GM12878 (cell line): ENCODE results near the gene MGLL. TPM values are rescaled to one million over a fixed set of nuclear protein-coding genes. Genes with fewer than 3 reads are reported as not detected.
A peak's percentile ranks its signal among the peaks of the same experiment; 100 is the strongest.

Experiments used
- CEBPB ChIP-seq, 2 experiments: fragments of 150-350 bp in 1 of 2; IDR thresholded peaks; 2 replicates each; pipeline ENCODE4 v1.6.1; 2012 to 2014; ENCODE audit warnings: low read depth in 2 of 2, low read length in 2 of 2, borderline replicate concordance in 1 of 2, inconsistent platforms in 1 of 2
- CREB1 ChIP-seq: IDR thresholded peaks from 2 replicates; pipeline ENCODE4 v1.6.1; 2012; ENCODE audit warnings: low read depth, mild to moderate bottlenecking, inconsistent platforms
- DPF2 ChIP-seq: fragments of 450-650 bp; IDR thresholded peaks from 2 replicates; pipeline ENCODE4 v1.6.1; 2017; ENCODE audit warnings: mild to moderate bottlenecking
- EGR1 ChIP-seq, 2 experiments: IDR thresholded peaks; 1 replicate in 1 of 2; 2 replicates in 1 of 2; pipeline ENCODE4 v1.6.1; 2011 to 2012; ENCODE audit warnings: low read depth in 2 of 2, low read length in 2 of 2, borderline replicate concordance in 1 of 2, mild to moderate bottlenecking in 1 of 2, moderate library complexity in 1 of 2
- FOXK2 ChIP-seq: fragments of 450-650 bp; IDR thresholded peaks from 2 replicates; pipeline ENCODE4 v1.6.1; 2017; ENCODE audit warnings: mild to moderate bottlenecking, moderate library complexity
- GABPA ChIP-seq: IDR thresholded peaks from 2 replicates; pipeline ENCODE4 v1.6.1; 2014; ENCODE audit warnings: antibody characterized with exemption, low read depth, mild to moderate bottlenecking, inconsistent platforms
- GATAD2B ChIP-seq: fragments of 450-650 bp; conservative IDR thresholded peaks from 2 replicates; pipeline ENCODE4 v1.6.1; 2017; ENCODE audit warnings: low read depth, mild to moderate bottlenecking, moderate library complexity
- HDAC6 ChIP-seq: fragments of 200-600 bp; sonication (generic); IDR thresholded peaks from one replicate; pipeline ENCODE4 v1.8.0; 2017; ENCODE audit warnings: antibody characterized with exemption; ENCODE audit not compliant: unreplicated experiment
- MAX ChIP-seq: IDR thresholded peaks from 2 replicates; pipeline ENCODE4 v1.6.1; 2012; ENCODE audit warnings: low read depth, low read length, improper control_type of control experiment
- NR2F1 ChIP-seq: fragments of 450-650 bp; conservative IDR thresholded peaks from 2 replicates; pipeline ENCODE4 v1.6.1; 2017; ENCODE audit warnings: mild to moderate bottlenecking
- PML ChIP-seq: IDR thresholded peaks from 2 replicates; pipeline ENCODE4 v1.6.1; 2012; ENCODE audit warnings: low read length, inconsistent platforms
- RB1 ChIP-seq: fragments of 450-650 bp; formaldehyde crosslinking; IDR thresholded peaks from 2 replicates; pipeline ENCODE4 v1.6.1; 2017; ENCODE audit warnings: mild to moderate bottlenecking, borderline replicate concordance
- SRF ChIP-seq, 2 experiments: IDR thresholded peaks; 2 replicates each; pipeline ENCODE4 v1.6.1; 2011; ENCODE audit warnings: low read depth in 2 of 2, low read length in 2 of 2, mild to moderate bottlenecking in 1 of 2, moderate library complexity in 1 of 2
- SUPT20H ChIP-seq: IDR thresholded peaks from 2 replicates; pipeline ENCODE4 v1.6.1; 2011; ENCODE audit warnings: low read depth, mild to moderate bottlenecking, low read length, moderate library complexity, borderline replicate concordance; ENCODE audit not compliant: control insufficient read depth
- TCF3 ChIP-seq: IDR thresholded peaks from 2 replicates; pipeline ENCODE4 v1.6.1; 2012; ENCODE audit warnings: low read depth, mild to moderate bottlenecking, low read length, borderline replicate concordance; ENCODE audit not compliant: insufficient read depth
- ZBTB40 ChIP-seq: fragments of 450-650 bp; IDR thresholded peaks from 2 replicates; pipeline ENCODE4 v1.6.1; 2016; ENCODE audit warnings: mild to moderate bottlenecking, moderate library complexity, borderline replicate concordance
- ZNF207 ChIP-seq: fragments of 450-650 bp; IDR thresholded peaks from 2 replicates; pipeline ENCODE4 v1.6.1; 2014; ENCODE audit warnings: antibody characterized with exemption, mild to moderate bottlenecking, borderline replicate concordance
- ZNF384 ChIP-seq: IDR thresholded peaks from 2 replicates; pipeline ENCODE4 v1.6.1; 2012; ENCODE audit warnings: low read depth, mild to moderate bottlenecking, low read length, improper control_type of control experiment, borderline replicate concordance
- polyA plus RNA-seq, 11 experiments: library from polyadenylated mRNA; depleted of rRNA in 4 of 11; unstranded in 6 of 11; stranded (reverse) in 5 of 11; fragments of >200 nt; fragmentation: Nextera tagmentation in 4 of 11; fragmentation: Illumina TruSeq in 1 of 11; extraction: Ambion mirVana in 4 of 11; extraction: Trizol in 1 of 11; gene quantifications; 1 replicate in 1 of 11; 2 replicates in 10 of 11; pipeline versions ENCODE4 v1.2.1 to v1.2.3, GENCODE V29; 2011 to 2016; ENCODE audit warnings: inconsistent platforms in 2 of 11, missing spikeins in 2 of 11, low read depth in 1 of 11
- total RNA-seq, 4 experiments: library from RNA; depleted of rRNA in 3 of 4; stranded (reverse); fragments of >200 nt in 3 of 4; fragmentation: Illumina TruSeq in 1 of 4; extraction: Trizol in 1 of 4; gene quantifications; 2 replicates each; pipeline versions ENCODE4 v1.2.1 to v1.2.3, GENCODE V29; 2013 to 2021
- TF ChIP-seq, protein P1 (sequence below): fragments of 450-650 bp; IDR thresholded peaks from 2 replicates; pipeline ENCODE4 v1.6.1; 2016; ENCODE audit warnings: mild to moderate bottlenecking
- TF ChIP-seq, protein P2 (sequence below): fragments of 450-650 bp; IDR thresholded peaks from 2 replicates; pipeline ENCODE4 v1.6.1; 2017; ENCODE audit warnings: mild to moderate bottlenecking, moderate library complexity

Gene MGLL
- total and polyA plus RNA-seq, 10 of the 15 experiments (the other 5 are each of a cell fraction or from before 2014, with no cell fraction given) = 44.9 to 177 (median 72.9) TPM

GRCh38 chr3:127672429-127673190 lies 149.7 kb downstream of the MGLL start, which contains the start of gene ABTB1 (continued):
- TF ChIP-seq ZBTB40 = no peak
- TF ChIP-seq DPF2 = peak; percentile 19; the same call in 1 of the 2 replicates
- peak; percentile 67 for TF ChIP-seq NR2F1
- TF ChIP-seq EGR1 (IDR thresholded peaks at IDR 0.05; ENCODE audit: borderline replicate concordance in 1 of 2, low read depth in 2 of 2, low read length in 2 of 2) = peak in 1 of 2 experiments; percentile 65; a peak in 1 of 3 replicates
- no peak for TF ChIP-seq GABPA
- 0 out of 2 replicates have a peak, but pooled peaks have one; percentile 28 for TF ChIP-seq ZNF207
- peak; percentile 18; the same call in 1 of the 2 replicates for TF ChIP-seq TCF3
- TF ChIP-seq GATAD2B = peak; percentile 47
- TF ChIP-seq SRF (IDR thresholded peaks at IDR 0.05; ENCODE audit: low read depth in 2 of 2, low read length in 2 of 2) = no peak
- TF ChIP-seq PML = peak; percentile 82; the same call in 1 of the 2 replicates
- TF ChIP-seq, protein P1, sequence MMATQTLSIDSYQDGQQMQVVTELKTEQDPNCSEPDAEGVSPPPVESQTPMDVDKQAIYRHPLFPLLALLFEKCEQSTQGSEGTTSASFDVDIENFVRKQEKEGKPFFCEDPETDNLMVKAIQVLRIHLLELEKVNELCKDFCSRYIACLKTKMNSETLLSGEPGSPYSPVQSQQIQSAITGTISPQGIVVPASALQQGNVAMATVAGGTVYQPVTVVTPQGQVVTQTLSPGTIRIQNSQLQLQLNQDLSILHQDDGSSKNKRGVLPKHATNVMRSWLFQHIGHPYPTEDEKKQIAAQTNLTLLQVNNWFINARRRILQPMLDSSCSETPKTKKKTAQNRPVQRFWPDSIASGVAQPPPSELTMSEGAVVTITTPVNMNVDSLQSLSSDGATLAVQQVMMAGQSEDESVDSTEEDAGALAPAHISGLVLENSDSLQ = no peak
- TF ChIP-seq, protein P2, sequence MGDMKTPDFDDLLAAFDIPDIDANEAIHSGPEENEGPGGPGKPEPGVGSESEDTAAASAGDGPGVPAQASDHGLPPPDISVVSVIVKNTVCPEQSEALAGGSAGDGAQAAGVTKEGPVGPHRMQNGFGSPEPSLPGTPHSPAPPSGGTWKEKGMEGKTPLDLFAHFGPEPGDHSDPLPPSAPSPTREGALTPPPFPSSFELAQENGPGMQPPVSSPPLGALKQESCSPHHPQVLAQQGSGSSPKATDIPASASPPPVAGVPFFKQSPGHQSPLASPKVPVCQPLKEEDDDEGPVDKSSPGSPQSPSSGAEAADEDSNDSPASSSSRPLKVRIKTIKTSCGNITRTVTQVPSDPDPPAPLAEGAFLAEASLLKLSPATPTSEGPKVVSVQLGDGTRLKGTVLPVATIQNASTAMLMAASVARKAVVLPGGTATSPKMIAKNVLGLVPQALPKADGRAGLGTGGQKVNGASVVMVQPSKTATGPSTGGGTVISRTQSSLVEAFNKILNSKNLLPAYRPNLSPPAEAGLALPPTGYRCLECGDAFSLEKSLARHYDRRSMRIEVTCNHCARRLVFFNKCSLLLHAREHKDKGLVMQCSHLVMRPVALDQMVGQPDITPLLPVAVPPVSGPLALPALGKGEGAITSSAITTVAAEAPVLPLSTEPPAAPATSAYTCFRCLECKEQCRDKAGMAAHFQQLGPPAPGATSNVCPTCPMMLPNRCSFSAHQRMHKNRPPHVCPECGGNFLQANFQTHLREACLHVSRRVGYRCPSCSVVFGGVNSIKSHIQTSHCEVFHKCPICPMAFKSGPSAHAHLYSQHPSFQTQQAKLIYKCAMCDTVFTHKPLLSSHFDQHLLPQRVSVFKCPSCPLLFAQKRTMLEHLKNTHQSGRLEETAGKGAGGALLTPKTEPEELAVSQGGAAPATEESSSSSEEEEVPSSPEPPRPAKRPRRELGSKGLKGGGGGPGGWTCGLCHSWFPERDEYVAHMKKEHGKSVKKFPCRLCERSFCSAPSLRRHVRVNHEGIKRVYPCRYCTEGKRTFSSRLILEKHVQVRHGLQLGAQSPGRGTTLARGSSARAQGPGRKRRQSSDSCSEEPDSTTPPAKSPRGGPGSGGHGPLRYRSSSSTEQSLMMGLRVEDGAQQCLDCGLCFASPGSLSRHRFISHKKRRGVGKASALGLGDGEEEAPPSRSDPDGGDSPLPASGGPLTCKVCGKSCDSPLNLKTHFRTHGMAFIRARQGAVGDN = peak; percentile 22
- peak; percentile 54 for TF ChIP-seq MAX
- no peak for TF ChIP-seq HDAC6
- no peak for TF ChIP-seq CEBPB (IDR thresholded peaks at IDR 0.05; ENCODE audit: borderline replicate concordance in 1 of 2, low read depth in 2 of 2, low read length in 2 of 2)
- no peak for TF ChIP-seq SUPT20H
- TF ChIP-seq RB1 = peak; percentile 29; the same call in 1 of the 2 replicates
- 0 out of 2 replicates have a peak, but pooled peaks have one; percentile 44 for TF ChIP-seq CREB1
- TF ChIP-seq FOXK2 = peak; percentile 76
- no peak for TF ChIP-seq ZNF384
